ENCODE data around the gene BBLN.

DNA sequence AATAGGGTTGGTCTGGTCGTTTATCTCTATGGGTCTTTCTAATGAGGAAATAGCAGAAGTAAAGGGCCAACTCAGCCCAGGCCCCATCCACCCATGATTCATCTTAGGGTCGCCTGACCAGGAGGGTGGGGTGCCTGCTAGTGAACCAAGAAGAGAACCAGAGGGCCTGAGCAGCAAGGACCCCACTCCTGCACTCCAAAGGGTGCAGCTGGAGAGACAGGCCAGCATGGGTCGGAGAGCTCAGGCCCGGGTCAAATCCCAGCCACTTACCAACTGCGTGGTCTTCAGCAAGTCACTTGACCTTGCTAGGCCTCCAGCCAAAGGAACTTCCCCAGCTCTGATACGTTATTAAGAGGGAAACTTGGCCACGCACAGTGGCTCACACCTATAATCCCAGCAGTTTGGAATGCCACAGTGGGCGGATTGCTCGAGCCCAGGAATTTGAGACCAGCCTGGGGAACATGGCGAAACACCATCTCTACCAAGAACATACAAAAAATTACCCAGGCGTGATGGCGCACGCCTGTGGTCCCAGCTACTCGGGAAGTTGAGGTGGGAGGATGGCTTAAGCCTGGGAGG lies 4.3 kb downstream of the BBLN start:
- TF ChIP-seq GATA3 (IDR thresholded peaks at IDR 0.05; ENCODE audit: low read depth, low read length) (no peak), GATA2 (IDR thresholded peaks at IDR 0.05; ENCODE audit: low read depth, low read length) (no peak)

All from SH-SY5Y (cell line).